ENCODE results near the gene NFATC2IP. TPM values are rescaled to one million over a fixed set of nuclear protein-coding genes. Genes with fewer than 3 reads are reported as not detected.
A peak's percentile ranks its signal among the peaks of the same experiment; 100 is the strongest.

Gene NFATC2IP
- total RNA-seq, 1 donor from 2014 or later = 61.0 TPM

GRCh38 chr16:28943281-28943680 is 7.5 kb upstream of the NFATC2IP start:
- DNase-seq (ENCODE audit: low spot score) = no peak
- H3K27ac Mint-ChIP-seq (ENCODE audit: unreplicated experiment) = no peak overlapping the region

GRCh38 chr16:28946681-28947080 is 4.1 kb upstream of the NFATC2IP start:
- DNase-seq (ENCODE audit: low spot score) = no peak
- TF ChIP-seq CTCF (IDR thresholded peaks at IDR 0.05; ENCODE audit: unreplicated experiment) = no peak
- H3K27me3 Mint-ChIP-seq (ENCODE audit: unreplicated experiment) = peaks cover 7% of the 10 kb centered on the region
- no peaks in the 10 kb centered on the region for H3K36me3 Mint-ChIP-seq (ENCODE audit: low read depth, unreplicated experiment)
- no peak overlapping the region for H3K4me3 Mint-ChIP-seq (ENCODE audit: unreplicated experiment)
- H3K27ac Mint-ChIP-seq (ENCODE audit: unreplicated experiment) = no peak overlapping the region
- no peaks in the 10 kb centered on the region for H3K9me3 Mint-ChIP-seq (ENCODE audit: unreplicated experiment)
- H3K4me1 Mint-ChIP-seq (ENCODE audit: unreplicated experiment) = peaks cover 8% of the 10 kb centered on the region

More at GRCh38 chr16:28943281-28943680, 7.5 kb upstream of the NFATC2IP start:
- H3K4me1 Mint-ChIP-seq (ENCODE audit: unreplicated experiment) = peaks cover 8% of the 10 kb centered on the region
- no peak overlapping the region for H3K4me3 Mint-ChIP-seq (ENCODE audit: unreplicated experiment)
- no peaks in the 10 kb centered on the region for H3K36me3 Mint-ChIP-seq (ENCODE audit: low read depth, unreplicated experiment)
- H3K9me3 Mint-ChIP-seq (ENCODE audit: unreplicated experiment) = no peaks in the 10 kb centered on the region
- TF ChIP-seq CTCF (IDR thresholded peaks at IDR 0.05; ENCODE audit: unreplicated experiment) = no peak
- H3K27me3 Mint-ChIP-seq (ENCODE audit: unreplicated experiment) = peaks cover 5% of the 10 kb centered on the region

- Mint-ChIP-seq H3K27ac (ENCODE audit: unreplicated experiment) (peak overlapping the region; percentile 79), H3K4me3 (ENCODE audit: unreplicated experiment) (peak overlapping the region; percentile 97), H3K4me1 (ENCODE audit: unreplicated experiment) (peaks cover 6% of the 10 kb centered on the region), H3K27me3 (ENCODE audit: unreplicated experiment) (peaks cover 4% of the 10 kb centered on the region), H3K9me3 (ENCODE audit: unreplicated experiment) (no peaks in the 10 kb centered on the region), H3K36me3 (ENCODE audit: low read depth, unreplicated experiment) (peaks cover 7% of the 10 kb centered on the region)
- no peak for DNase-seq (ENCODE audit: low spot score)
- no peak for TF ChIP-seq CTCF (IDR thresholded peaks at IDR 0.05; ENCODE audit: unreplicated experiment)
These were observed 740 bp downstream of the NFATC2IP start for GRCh38 chr16:28951410-28951943.

GRCh38 chr16:28958216-28958615 is 7.5 kb downstream of the NFATC2IP start:
- TF ChIP-seq CTCF (IDR thresholded peaks at IDR 0.05; ENCODE audit: unreplicated experiment) = no peak
- no peak overlapping the region for H3K27ac Mint-ChIP-seq (ENCODE audit: unreplicated experiment)
- no peak overlapping the region for H3K4me3 Mint-ChIP-seq (ENCODE audit: unreplicated experiment)
- peaks cover 31% of the 10 kb centered on the region for H3K36me3 Mint-ChIP-seq (ENCODE audit: low read depth, unreplicated experiment)
- H3K27me3 Mint-ChIP-seq (ENCODE audit: unreplicated experiment) = no peaks in the 10 kb centered on the region
- no peak for DNase-seq (ENCODE audit: low spot score)
- no peaks in the 10 kb centered on the region for H3K4me1 Mint-ChIP-seq (ENCODE audit: unreplicated experiment)
- H3K9me3 Mint-ChIP-seq (ENCODE audit: unreplicated experiment) = no peaks in the 10 kb centered on the region

- no peaks in the 10 kb centered on the region for H3K9me3 Mint-ChIP-seq (ENCODE audit: unreplicated experiment)
- H3K4me1 Mint-ChIP-seq (ENCODE audit: unreplicated experiment) = no peaks in the 10 kb centered on the region
- peak overlapping the region; percentile 3 for H3K27ac Mint-ChIP-seq (ENCODE audit: unreplicated experiment)
- H3K27me3 Mint-ChIP-seq (ENCODE audit: unreplicated experiment) = peaks cover 5% of the 10 kb centered on the region
- H3K36me3 Mint-ChIP-seq (ENCODE audit: low read depth, unreplicated experiment) = peaks cover 36% of the 10 kb centered on the region
- no peak for DNase-seq (ENCODE audit: low spot score)
- no peak for TF ChIP-seq CTCF (IDR thresholded peaks at IDR 0.05; ENCODE audit: unreplicated experiment)
- H3K4me3 Mint-ChIP-seq (ENCODE audit: unreplicated experiment) = no peak overlapping the region
These were observed 8.1 kb downstream of the NFATC2IP start for GRCh38 chr16:28958836-28959235.
